Dermis blood vessel endothelial cell (primary cell): ENCODE results near the gene KIF6. TPM values are rescaled to one million over a fixed set of nuclear protein-coding genes. Genes with fewer than 3 reads are reported as not detected.

Source experiments
- DNase-seq: peaks from one replicate; pipeline ENCODE4 v3.0.0; 2010
- total RNA-seq: library from RNA; depleted of rRNA; stranded (reverse); fragments of >200 nt; gene quantifications from 2 replicates; pipeline ENCODE4 v1.2.3, GENCODE V29; 2014

The KIF6 gene
- total RNA-seq, 1 donor from 2014 or later: not detected

DNA sequence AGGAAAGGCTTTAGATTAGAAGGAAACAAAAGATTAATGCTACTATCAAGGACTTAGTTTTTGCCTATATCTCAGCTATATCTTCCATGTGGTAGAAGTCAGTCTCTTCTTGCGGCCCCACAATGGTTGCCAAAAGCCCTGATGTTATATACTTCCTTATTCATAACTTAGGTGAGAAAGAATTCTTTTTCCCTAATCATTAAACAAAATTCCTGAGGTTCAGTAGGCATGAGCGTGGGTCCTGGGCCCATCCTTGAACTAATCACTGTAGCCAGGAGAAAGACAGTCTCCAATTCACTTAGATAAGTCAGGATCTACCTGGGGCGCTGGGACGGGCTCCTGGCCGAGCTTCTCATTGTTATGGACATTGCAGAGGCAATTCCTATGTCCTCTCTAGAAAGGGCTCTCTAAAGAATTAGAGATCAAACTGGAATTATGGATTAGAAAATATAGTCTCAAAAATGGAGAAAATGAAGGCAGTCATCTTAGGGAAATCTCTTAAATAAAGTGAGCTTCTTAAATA lies 134.3 kb downstream of the KIF6 start:
- DNase-seq: no peak

- DNase-seq: no peak
These were observed 138.1 kb downstream of the KIF6 start for GRCh38 chr6:39587080-39587479.

DNA sequence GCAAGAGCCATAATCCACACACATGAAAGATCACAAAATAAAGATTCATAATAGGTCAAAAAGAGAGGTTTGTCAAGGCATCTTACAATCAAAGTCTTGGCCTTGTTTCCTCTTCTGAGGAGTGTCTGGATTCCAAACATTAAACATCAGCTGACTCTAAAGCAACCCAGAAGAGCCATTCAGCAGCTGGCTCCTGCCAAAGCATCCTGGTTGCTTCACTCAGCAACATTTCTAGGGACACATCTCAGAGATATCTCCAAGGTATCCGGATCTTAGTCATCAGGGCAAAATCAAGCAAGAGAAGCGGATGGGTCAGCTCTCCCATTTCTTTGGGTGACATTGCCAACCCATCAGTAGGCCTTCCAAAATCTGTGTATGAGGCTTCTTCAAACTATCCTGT lies 139.6 kb downstream of the KIF6 start:
- no peak for DNase-seq

DNA sequence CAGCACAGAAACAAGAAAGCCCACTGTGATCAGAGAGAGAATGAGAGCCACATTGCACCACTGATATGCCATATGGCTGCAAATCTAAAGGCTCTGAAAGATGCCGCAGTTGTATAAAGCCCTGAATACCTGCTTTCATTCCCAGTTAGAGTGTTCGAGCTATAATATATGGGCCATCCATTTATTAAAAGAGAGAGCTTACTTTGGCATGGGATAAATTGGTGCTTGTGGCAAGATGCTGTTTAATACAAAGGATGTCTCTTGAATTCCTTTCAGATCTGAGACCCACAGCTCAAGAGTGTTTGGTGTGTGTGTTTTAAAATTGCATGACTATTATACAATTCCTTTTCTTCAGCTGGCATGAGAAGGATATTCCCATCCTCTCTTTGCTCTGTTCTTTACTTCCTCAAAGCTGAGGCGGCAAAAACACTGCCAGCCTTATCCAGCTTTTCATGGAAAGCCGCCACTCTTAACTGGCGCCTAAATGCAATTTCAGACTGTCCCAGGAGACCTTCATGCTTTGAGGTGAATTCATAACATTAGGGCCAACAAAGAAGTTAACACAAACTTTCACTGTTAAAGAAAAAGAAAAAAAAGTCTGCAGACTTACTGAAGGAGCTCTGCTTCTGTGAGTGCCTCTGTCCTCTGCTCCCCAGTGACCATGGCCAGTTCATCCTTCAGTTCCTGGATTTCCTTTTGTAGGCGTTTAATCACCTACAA lies 147.6 kb downstream of the KIF6 start:
- no peak for DNase-seq

DNA sequence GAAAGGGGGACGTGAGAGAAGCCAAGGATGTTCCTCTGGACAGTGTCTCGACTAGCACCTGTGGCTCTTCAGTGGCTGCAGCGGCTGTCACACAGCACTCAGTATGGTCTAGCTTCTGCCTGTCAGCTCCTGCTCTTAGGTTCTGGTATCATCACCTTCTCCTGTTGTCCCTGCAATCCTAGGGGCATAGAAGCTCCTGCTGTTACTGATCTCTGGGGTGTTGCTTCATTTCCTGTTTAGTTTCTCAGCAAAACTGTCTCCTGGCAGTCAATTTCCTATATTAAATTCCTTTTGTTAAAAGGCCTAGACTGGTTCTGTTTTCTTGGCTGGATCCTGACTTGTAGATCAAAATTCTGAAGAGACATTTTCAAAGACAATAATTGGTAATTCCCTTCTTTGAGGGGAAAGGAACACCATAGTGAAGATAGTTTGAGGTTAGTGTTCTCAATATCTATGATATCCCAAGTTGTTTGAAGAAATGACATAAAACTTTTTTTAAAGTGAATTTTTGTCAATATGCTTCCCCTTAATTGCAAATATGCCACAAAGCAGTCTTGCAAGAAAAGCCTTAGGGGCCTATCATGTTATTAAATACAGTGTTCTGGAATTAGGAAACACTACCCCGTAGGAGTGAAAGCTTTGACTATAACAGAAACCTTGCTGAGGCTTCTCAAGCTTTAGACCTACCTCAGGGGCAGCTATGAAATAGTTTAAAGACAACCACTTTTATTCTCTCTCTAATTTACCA lies 148.5 kb downstream of the KIF6 start:
- DNase-seq: no peak

- DNase-seq: no peak
These were observed 150.2 kb downstream of the KIF6 start for GRCh38 chr6:39574991-39575390.

DNA sequence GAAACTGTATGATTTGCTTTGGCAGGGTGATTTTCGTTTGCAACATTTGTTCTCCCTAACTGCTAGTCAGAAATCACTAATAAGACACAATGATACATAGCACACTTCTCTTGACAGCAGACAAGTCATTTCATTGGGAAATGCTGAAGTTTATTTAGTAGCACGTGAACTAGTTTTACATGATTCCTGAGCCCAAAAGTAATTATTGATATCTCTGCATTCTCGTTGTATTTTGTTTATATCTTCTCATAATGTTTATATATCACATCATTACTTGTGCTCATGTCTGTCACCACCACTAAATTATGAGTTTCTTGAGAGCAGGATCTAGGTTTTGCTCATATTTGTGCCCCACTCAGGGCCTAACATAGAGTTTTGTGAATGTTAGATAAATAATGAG lies 151.7 kb downstream of the KIF6 start:
- no peak for DNase-seq

- DNase-seq: no peak
These were observed 152.4 kb downstream of the KIF6 start for GRCh38 chr6:39572661-39573340.

- no peak for DNase-seq
These were observed 156.3 kb downstream of the KIF6 start for GRCh38 chr6:39568896-39569295.

DNA sequence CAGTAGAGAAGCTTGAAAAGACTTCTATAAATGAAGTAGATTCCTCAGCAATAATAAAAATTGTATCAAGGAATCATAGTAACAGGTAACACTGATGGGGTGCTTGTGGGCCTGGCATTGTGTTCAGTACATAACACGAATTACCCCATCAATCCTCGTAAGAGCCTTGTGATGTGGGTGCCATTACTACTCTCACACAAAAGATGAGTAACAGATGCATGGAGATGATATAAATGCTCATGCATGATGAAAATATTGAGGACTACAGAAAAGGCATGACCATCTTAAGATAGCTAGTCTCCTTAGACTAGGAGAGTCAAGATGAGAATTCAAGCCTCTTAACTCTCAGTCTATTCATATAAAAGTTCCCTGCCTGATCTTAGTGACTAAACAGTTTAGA lies 158.1 kb downstream of the KIF6 start:
- DNase-seq: no peak

GRCh38 chr6:39566456-39566855 lies 158.8 kb downstream of the KIF6 start:
- DNase-seq: no peak

DNA sequence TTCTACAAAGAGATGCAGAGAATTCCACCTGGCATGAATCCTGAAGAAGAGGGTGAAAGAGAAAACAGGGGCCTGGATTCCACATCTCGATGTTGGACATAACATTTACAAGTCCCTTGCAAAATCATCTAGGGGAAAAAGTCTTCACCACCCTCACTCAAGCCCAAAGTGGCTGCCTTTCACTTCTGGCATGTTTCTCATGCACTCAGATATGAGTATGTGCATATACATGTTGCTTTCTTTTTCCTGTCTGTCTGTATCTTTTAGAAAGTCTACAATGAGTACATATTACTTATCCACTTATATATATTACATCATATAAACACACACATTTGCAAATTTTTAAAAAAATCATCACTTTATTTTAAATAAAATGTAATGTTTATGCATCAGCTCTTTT lies 159.3 kb downstream of the KIF6 start:
- DNase-seq: no peak

GRCh38 chr6:39563566-39564311 lies 161.5 kb downstream of the KIF6 start:
- no peak for DNase-seq

DNA sequence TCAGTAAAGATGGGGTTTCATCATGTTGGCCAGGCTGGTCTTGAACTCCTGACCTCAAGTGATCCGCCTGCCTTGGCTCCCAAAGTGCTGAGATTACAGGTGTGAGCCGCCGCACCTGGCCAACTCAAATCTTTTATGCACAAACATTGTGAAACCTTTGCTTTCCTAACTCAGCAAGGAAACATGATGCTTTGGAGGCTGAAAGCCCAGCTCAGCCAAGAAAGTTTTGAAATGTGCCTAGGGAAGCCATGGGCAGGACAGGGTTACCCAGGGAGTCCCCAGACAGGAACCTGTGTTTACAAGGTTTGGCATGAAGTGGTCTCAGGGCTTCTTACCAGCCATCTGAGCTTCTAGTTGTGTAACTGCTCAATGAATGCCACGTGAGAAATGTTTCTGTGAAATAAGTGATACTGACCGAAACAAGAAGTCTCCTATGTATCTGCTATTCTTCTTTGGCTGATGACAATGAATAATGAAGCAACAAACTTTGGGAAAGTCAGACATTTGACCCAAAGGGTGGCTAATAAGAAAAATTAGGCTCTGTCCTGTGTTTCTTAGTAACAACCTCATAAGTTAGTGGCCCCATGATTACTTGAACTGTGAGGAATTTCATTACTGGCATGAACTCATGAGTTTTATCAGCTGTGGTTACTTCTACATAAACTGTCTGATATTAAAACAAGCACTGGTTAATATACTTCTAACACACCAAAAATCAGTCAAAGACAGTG lies 163.5 kb downstream of the KIF6 start:
- DNase-seq: no peak

DNA sequence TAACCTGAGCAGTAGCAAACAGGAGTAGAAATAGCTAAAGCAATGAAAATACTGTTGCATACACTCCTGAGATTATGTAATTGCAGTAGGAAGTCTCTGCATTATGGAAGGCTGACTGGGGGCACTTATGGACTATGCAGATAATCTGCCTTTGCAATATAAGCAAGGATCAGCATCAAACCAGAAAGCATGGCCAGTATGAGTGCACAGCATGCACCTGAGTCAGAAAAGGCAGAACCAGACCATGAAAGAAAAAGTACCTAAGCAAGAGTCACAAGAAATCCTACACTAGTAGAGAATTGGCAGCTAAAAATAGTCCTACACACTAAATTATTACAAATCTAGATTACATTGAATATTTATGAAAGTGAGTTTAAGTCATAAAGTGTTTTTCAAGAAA lies 164.3 kb downstream of the KIF6 start:
- no peak for DNase-seq

DNA sequence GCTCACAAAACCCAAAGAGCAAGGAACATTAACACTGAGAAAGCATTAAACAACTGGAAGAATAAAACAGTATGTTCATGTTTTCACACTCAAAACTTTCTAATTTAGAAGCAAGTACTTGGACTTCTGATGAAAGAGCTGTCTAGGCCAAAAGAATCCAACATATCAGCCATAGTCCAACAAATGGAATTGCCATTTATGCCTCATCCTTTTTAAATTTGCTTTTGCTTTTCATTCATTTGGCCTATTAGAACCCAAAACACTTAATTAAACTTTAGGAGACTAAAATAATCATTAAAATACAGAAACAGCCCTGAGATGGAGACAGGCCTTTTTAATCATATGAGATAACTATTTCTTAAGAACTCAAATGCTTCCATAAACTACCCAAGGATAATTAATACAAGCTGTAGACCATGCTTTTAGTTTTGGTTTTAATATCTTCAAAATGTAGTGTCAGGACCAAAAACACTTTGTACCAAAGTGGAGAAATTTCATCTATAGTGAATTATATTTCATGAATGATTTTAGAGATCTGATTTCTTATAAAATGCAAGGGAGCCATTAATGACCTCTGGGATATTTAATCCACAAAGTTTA lies 166.5 kb downstream of the KIF6 start:
- no peak for DNase-seq

- no peak for DNase-seq
These were observed 167.1 kb downstream of the KIF6 start for GRCh38 chr6:39558079-39558478.

GRCh38 chr6:39555136-39555535 lies 170.1 kb downstream of the KIF6 start:
- DNase-seq: no peak

DNA sequence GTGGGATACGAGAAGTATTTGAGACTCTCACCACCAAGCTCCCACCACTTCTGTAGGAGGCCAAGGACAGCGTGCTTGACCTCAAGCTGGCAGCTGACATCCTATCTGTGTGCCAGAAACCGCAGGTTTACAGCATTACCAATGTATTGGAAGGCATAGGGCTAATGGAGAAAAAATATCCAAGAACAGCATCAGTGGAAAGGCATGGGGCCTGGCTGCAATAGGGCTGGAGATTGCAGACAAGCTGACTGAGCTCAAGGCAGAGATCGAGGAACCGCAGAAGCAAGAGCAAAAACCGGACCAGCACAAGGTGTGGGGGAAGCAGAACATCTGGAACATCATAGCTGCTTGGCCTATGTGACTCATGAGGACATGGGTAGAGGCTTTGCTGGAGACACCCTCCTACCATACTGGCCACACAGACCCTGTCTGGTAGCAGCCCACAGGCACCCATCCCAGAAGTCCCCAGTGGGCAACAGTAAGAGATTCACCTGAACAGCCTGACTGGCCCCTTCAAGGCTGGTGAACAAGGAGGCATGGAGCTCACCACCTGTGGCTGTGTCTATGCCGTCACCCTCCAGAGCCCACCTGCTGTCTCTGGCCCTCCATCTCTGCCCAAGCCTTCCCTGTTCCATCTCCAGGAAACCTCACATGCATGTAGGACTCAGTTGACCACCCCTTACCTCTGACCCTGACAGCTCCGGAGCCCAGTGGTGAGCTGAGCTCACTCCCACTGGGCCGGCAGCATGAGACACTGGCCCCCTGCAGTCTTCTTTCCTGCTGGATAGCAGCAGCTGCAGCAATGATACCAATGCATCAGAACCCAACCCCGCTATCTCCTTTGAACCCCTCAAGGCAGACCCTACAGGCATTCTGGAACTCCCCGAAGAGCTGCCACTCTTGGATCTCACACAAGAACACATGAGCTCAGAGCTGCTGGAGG lies 171.1 kb downstream of the KIF6 start:
- DNase-seq: no peak

DNA sequence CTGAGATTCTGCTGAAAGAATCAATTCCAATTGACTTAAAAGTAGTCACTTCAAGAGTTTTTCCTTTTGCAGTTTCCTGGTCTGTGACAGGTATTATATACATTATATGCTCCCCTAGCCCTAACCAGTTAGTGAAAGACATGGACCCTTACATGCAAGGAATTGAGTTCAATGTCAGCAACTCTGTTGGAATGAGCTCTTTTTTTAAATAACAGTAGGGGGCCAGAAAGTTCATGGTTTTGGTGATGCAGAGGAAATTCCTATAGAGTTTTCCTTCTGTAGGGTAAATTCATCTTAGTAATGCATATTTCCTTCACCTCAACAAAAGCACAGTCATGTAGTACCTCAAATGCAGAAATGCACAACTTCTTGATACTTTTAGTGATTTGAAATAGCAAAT lies 172.2 kb downstream of the KIF6 start:
- DNase-seq: no peak

DNA sequence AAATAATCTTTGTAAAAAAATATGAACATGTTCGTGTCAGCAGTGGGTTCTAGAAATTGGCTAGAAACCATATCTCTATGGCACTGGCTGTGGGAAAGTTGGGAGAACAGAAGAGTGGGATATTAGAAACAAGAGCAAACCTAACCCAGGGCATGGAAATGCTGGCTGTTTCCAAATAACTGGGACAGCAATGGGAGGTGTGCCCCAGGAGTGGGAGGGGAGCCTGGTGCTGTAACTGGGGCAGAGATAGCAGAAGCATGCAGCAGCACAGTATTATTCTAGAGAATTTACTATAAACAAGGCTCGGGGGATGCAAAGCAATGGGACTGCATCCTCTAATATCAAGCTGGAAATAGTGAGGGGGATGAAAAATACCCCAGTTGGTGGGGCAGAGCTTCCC lies 175.0 kb downstream of the KIF6 start:
- no peak for DNase-seq
